H9 (cell line): ENCODE results near the gene SRPK2. TPM values are rescaled to one million over a fixed set of nuclear protein-coding genes. Genes with fewer than 3 reads are reported as not detected.

Experiments used
- DNase-seq: peaks from one replicate; pipeline ENCODE4 v3.0.0-alpha.2; 2017
- H2AFZ ChIP-seq: one replicate; pipeline ENCODE4 v1.6.1; 2013; ENCODE audit warnings: mild to moderate bottlenecking, low read length, control low read depth, moderate library complexity
- H2AK5ac ChIP-seq: 2 replicates; pipeline ENCODE4 v1.6.1; 2013; ENCODE audit warnings: low read length, control low read depth, mixed read lengths; ENCODE audit not compliant: insufficient read length
- H2BK120ac ChIP-seq: one replicate; pipeline ENCODE4 v1.6.1; 2013; ENCODE audit warnings: low read depth, mild to moderate bottlenecking, low read length, control low read depth, inconsistent platforms; ENCODE audit not compliant: poor library complexity, severe bottlenecking
- H2BK12ac ChIP-seq: 2 replicates; pipeline ENCODE4 v1.6.1; 2013; ENCODE audit warnings: low read length, control low read depth, mixed read lengths, low read depth; ENCODE audit not compliant: insufficient read length
- H2BK15ac ChIP-seq: 2 replicates; pipeline ENCODE4 v1.6.1; 2013; ENCODE audit warnings: low read depth, low read length, control low read depth
- H2BK20ac ChIP-seq: one replicate; pipeline ENCODE4 v1.6.1; 2013; ENCODE audit warnings: low read depth, mild to moderate bottlenecking, low read length, control low read depth, inconsistent platforms; ENCODE audit not compliant: poor library complexity, severe bottlenecking
- H2BK5ac ChIP-seq: 2 replicates; pipeline ENCODE4 v1.6.1; 2013; ENCODE audit warnings: low read length, control low read depth, mixed read lengths; ENCODE audit not compliant: insufficient read length
- H3K14ac ChIP-seq: 2 replicates; pipeline ENCODE4 v1.6.1; 2013; ENCODE audit warnings: low read length, control low read depth; ENCODE audit not compliant: insufficient read depth
- H3K18ac ChIP-seq: 2 replicates; pipeline ENCODE4 v1.6.1; 2013; ENCODE audit warnings: low read depth, mild to moderate bottlenecking, mixed read lengths, low read length, control low read depth; ENCODE audit not compliant: insufficient read length
- H3K23ac ChIP-seq: 2 replicates; pipeline ENCODE4 v1.6.1; 2013; ENCODE audit warnings: low read length, control low read depth, mixed read lengths, low read depth; ENCODE audit not compliant: insufficient read length
- H3K23me2 ChIP-seq: 2 replicates; pipeline ENCODE4 v1.6.1; 2013; ENCODE audit warnings: low read depth, mild to moderate bottlenecking, mixed read lengths, low read length, control low read depth; ENCODE audit not compliant: insufficient read length, poor library complexity, severe bottlenecking
- H3K27ac ChIP-seq: 2 replicates; pipeline ENCODE4 v1.5.1; 2013; ENCODE audit warnings: low read length, control low read depth, mixed read lengths, low read depth; ENCODE audit not compliant: insufficient read length
- H3K27me3 ChIP-seq: 2 replicates; pipeline ENCODE4 v1.6.1; 2013; ENCODE audit warnings: low read length, control low read depth, inconsistent platforms; ENCODE audit not compliant: insufficient read depth
- H3K4ac ChIP-seq: 2 replicates; pipeline ENCODE4 v1.6.1; 2013; ENCODE audit warnings: low read depth, mild to moderate bottlenecking, control low read depth, inconsistent platforms, low read length, moderate library complexity
- H3K4me1 ChIP-seq: 2 replicates; pipeline ENCODE4 v1.6.1; 2013; ENCODE audit warnings: low read length, control low read depth, inconsistent platforms; ENCODE audit not compliant: insufficient read depth
- H3K4me2 ChIP-seq: 2 replicates; pipeline ENCODE4 v1.6.1; 2013; ENCODE audit warnings: low read length, control low read depth, mixed read lengths; ENCODE audit not compliant: insufficient read length, insufficient read depth
- H3K56ac ChIP-seq: 2 replicates; pipeline ENCODE4 v1.6.1; 2013; ENCODE audit warnings: low read depth, mild to moderate bottlenecking, mixed read lengths, low read length, control low read depth; ENCODE audit not compliant: insufficient read length
- H3K79me1 ChIP-seq: 2 replicates; pipeline ENCODE4 v1.6.1; 2013; ENCODE audit warnings: low read depth, mild to moderate bottlenecking, moderate library complexity, low read length, control low read depth, inconsistent platforms; ENCODE audit not compliant: insufficient read depth, poor library complexity, severe bottlenecking
- H3K79me2 ChIP-seq: 2 replicates; pipeline ENCODE4 v1.6.1; 2013; ENCODE audit warnings: low read length, control low read depth, inconsistent platforms; ENCODE audit not compliant: insufficient read depth
- H3K9ac ChIP-seq: 2 replicates; pipeline ENCODE4 v1.6.1; 2013; ENCODE audit warnings: low read length, control low read depth, mixed read lengths; ENCODE audit not compliant: insufficient read length; ENCODE audit errors: extremely low read depth
- H3K9me3 ChIP-seq: one replicate; pipeline ENCODE4 v1.6.1; 2013; ENCODE audit warnings: low read depth, low read length, inconsistent platforms; ENCODE audit not compliant: control insufficient read depth
- H3T11ph ChIP-seq: one replicate; pipeline ENCODE4 v1.6.1; 2013; ENCODE audit warnings: mild to moderate bottlenecking, low read length, control low read depth, inconsistent platforms
- H4K20me1 ChIP-seq: one replicate; pipeline ENCODE4 v1.6.1; 2013; ENCODE audit not compliant: control insufficient read depth, insufficient read length, insufficient read depth
- H4K5ac ChIP-seq: 2 replicates; pipeline ENCODE4 v1.6.1; 2013; ENCODE audit warnings: low read depth, mild to moderate bottlenecking, mixed read lengths, low read length, control low read depth; ENCODE audit not compliant: insufficient read length
- H4K8ac ChIP-seq: replicated peaks from 2 replicates; pipeline ENCODE4 v1.6.1; 2013; ENCODE audit warnings: low read length, control low read depth, mixed read lengths, low read depth; ENCODE audit not compliant: insufficient read length
- H4K91ac ChIP-seq: 2 replicates; pipeline ENCODE4 v1.6.1; 2013; ENCODE audit warnings: low read depth, mild to moderate bottlenecking, moderate library complexity, mixed read lengths, low read length, control low read depth; ENCODE audit not compliant: insufficient read length
- H3K27ac Mint-ChIP-seq, 3 experiments: 2 replicates in 2 of 3; 3 replicates in 1 of 3; pipeline ENCODE4 v1.8.0; 2020 to 2021; ENCODE audit warnings: mixed read lengths in 3 of 3, mild to moderate bottlenecking in 1 of 3, moderate library complexity in 1 of 3
- H3K27me3 Mint-ChIP-seq: 2 replicates; pipeline ENCODE4 v1.8.0; 2021; ENCODE audit warnings: low read depth, mild to moderate bottlenecking, moderate library complexity, mixed read lengths
- H3K36me3 Mint-ChIP-seq, 3 experiments: 2 replicates in 2 of 3; 3 replicates in 1 of 3; pipeline ENCODE4 v1.8.0; 2020 to 2021; ENCODE audit warnings: low read depth in 3 of 3, mixed read lengths in 3 of 3; ENCODE audit not compliant: insufficient read depth in 1 of 3
- H3K4me1 Mint-ChIP-seq, 2 experiments: 2 replicates each; pipeline ENCODE4 v1.8.0; 2020; ENCODE audit warnings: mixed read lengths in 2 of 2
- H3K4me3 Mint-ChIP-seq, 2 experiments: 2 replicates in 1 of 2; 3 replicates in 1 of 2; pipeline ENCODE4 v1.8.0; 2020 to 2021; ENCODE audit warnings: mild to moderate bottlenecking in 2 of 2, mixed read lengths in 2 of 2, moderate library complexity in 1 of 2
- H3K9me3 Mint-ChIP-seq, 2 experiments: 2 replicates in 1 of 2; 3 replicates in 1 of 2; pipeline ENCODE4 v1.8.0; 2020; ENCODE audit warnings: mild to moderate bottlenecking in 2 of 2, mixed read lengths in 2 of 2, moderate library complexity in 1 of 2
- whole genome bisulfite sequencing: extraction: QIAGEN DNeasy Blood & Tissue Kit; methylation state at CpG from one replicate; pipeline ENCODE4 v1.1.7; 2013; ENCODE audit warnings: missing lambda C conversion rate, low lambda C conversion rate, mixed read lengths; ENCODE audit not compliant: insufficient read length; ENCODE audit errors: extremely low coverage; 5-methylcytosine and 5-hydroxymethylcytosine counted together
- total RNA-seq: library from RNA; stranded (reverse); gene quantifications from 2 replicates; pipeline ENCODE4 v1.2.1, GENCODE V29; 2021
- TF ChIP-seq, protein P1 (sequence below): fragments of 200-600 bp; sonication (generic); conservative IDR thresholded peaks from 3 replicates; pipeline ENCODE4 v1.8.0; 2021; ENCODE audit warnings: antibody characterized with exemption, mild to moderate bottlenecking

The SRPK2 gene
- total RNA-seq, 1 experiment from 2014 or later: 41.1 TPM

DNA sequence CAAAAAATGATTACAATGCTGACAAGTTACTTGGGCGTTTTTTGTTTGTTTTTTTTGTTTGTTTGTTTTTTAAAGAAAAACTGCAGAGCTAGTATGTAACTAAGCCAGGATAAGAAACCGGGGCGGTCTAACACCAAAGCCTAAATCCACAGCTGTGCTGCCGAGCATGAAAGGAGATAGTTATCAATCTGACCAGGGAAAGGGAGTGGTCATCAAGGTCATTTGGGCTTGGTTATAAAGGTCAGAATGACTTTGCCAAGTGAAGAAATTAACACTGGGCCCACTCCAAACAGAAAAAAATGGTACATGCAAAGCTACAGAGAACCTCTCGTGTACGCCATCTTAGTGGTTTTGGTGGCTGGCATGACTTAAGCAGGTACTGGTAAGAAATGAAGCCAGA, 104.7 kb downstream of the SRPK2 start:
- Mint-ChIP-seq H3K9me3 (peaks cover 0 to 3% of the 10 kb centered on the region in 2 experiments; a peak in 1 of 5 replicates), H3K27me3 (no peaks in the 10 kb centered on the region), H3K4me1 (peaks cover 11 to 20% of the 10 kb centered on the region in 2 experiments), H3K4me3 (no peak overlapping the region), H3K36me3 (no peaks in the 10 kb centered on the region; a peak in 3 of 7 replicates), H3K27ac (peak overlapping the region in 1 of 3 experiments; percentile 17; a peak in 1 of 7 replicates)
- Histone ChIP-seq H4K5ac (no peak overlapping the region), H3K4me2 (no peak overlapping the region), H4K8ac (no peak overlapping the region), H3K4me1 (no peaks in the 10 kb centered on the region), H3K79me1 (peaks cover 5% of the 10 kb centered on the region), H3K27me3 (no peaks in the 10 kb centered on the region), H4K20me1 (no peaks in the 10 kb centered on the region), H3K14ac (no peak overlapping the region), H2BK20ac (no peak overlapping the region), H3K9me3 (no peaks in the 10 kb centered on the region), H2AFZ (no peak overlapping the region), H3K79me2 (peaks cover 3% of the 10 kb centered on the region; the same call in 1 of the 2 replicates), H3K23me2 (no peaks in the 10 kb centered on the region), H3K18ac (no peak overlapping the region), H3K4ac (no peak overlapping the region), H3K56ac (no peak overlapping the region), H2BK12ac (no peak overlapping the region), H2BK15ac (no peak overlapping the region), H3K27ac (no peak overlapping the region), H2BK5ac (no peak overlapping the region), H4K91ac (no peak overlapping the region), H3K23ac (no peak overlapping the region), H3T11ph (no peak overlapping the region), H2AK5ac (no peak overlapping the region), H2BK120ac (no peak overlapping the region), H3K9ac (no peak overlapping the region)
- TF ChIP-seq, protein P1, sequence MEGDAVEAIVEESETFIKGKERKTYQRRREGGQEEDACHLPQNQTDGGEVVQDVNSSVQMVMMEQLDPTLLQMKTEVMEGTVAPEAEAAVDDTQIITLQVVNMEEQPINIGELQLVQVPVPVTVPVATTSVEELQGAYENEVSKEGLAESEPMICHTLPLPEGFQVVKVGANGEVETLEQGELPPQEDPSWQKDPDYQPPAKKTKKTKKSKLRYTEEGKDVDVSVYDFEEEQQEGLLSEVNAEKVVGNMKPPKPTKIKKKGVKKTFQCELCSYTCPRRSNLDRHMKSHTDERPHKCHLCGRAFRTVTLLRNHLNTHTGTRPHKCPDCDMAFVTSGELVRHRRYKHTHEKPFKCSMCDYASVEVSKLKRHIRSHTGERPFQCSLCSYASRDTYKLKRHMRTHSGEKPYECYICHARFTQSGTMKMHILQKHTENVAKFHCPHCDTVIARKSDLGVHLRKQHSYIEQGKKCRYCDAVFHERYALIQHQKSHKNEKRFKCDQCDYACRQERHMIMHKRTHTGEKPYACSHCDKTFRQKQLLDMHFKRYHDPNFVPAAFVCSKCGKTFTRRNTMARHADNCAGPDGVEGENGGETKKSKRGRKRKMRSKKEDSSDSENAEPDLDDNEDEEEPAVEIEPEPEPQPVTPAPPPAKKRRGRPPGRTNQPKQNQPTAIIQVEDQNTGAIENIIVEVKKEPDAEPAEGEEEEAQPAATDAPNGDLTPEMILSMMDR: no peak
- WGBS: no CpG with 5 or more reads among the region's 6 CpGs
- no peak for DNase-seq
